Measurements from ENCODE around the gene OR2L3.
"Not testable (repeated sequence)": the region's sequence is repeated elsewhere in the genome, so short reads cannot be mapped to it uniquely, and the experiment has no call there.

The OR2L3 gene, protein sequence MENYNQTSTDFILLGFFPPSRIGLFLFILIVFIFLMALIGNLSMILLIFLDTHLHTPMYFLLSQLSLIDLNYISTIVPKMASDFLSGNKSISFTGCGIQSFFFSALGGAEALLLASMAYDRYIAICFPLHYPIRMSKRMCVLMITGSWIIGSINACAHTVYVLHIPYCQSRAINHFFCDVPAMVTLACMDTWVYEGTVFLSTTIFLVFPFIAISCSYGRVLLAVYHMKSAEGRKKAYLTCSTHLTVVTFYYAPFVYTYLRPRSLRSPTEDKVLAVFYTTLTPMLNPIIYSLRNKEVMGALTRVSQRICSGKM

DNA sequence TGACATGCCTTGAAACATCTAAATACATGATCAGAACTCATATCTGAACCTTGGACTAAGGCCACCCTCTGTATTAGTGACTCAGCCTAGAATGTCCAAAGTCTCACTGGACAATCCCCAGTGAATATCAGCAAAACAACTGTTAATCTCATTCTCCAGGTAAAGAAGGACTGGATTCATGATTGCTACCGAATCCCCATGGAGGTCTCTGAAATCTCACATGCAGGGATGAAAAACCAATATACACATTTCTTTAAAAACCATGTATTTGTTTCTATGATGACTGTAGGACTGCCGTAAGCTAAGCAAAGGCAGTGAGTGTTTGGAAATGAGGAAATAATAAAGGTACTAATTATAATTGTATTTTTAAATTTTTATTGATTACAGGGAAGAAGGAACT, at the start of gene OR2L3:
OR2L3 (plus strand) TSS at position 301 of the 400 bp plus-strand sequence. CDS start 13,846 bp downstream, outside the sequence.
- no peak for DNase-seq

DNA sequence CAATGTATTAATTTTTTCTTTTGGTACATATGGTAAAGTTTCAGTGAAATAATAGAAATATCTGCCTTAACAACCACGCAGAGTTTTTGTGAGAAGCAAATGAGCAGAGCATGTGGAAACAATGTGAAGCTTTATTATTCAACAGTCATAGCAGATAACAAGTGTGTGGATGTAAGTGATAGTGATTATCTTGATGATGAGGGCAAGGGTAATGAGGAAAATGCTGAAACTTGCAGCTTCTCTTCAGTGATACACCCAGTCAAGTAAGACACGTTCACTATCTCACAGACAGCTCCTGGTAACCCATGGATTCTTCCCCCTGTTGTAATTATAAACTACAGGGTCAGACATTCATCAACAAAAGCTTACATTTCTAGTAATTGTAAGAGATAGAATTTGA, 47.8 kb upstream of the OR2L3 start:
- DNase-seq: no peak

DNA sequence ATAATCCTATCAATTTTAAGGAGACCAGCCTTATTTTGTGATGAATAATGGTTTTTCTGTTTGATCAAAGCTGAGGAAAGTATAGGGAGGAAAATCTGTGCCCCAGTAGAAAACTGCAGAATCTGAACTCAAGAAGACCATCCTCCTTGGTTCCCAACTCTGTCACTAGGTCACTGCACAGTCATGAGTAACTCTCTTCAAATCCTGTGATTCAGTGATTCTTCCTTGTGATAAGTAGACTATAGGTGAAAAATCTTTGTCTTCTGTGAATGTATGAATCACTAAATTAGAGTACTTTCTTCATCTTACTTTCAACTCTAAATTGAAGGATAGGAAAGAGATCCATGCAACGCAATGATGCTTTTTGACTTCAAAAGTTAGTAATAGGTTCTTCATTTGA, 46.5 kb upstream of the OR2L3 start:
- no peak for DNase-seq

GRCh38 chr1:248007778-248008177, 38.9 kb upstream of the OR2L3 start:
- DNase-seq: no peak

DNA sequence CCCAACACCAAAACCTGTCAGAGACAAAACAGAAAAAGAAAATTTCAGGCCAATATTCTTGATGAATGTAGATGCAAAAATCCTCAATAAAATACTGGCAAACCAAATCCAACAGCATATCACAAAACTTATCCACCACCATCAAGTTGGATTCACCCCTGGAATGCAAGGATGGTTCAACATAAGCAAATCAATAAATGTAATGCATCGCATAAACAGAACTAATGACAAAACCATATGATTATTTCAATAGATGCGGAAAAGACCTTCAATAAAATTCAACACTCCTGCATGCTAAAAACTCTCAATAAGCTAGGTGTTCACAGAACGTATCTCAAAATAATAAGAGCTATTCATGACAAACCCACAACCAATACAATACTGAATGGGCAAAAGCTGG, 37.0 kb upstream of the OR2L3 start:
- no peak for DNase-seq

- DNase-seq: no peak
Observed at GRCh38 chr1:248013229-248013710, 33.4 kb upstream of the OR2L3 start, which contains the start of gene OR2L5. TSS of gene OR2L5 (plus strand) at chr1:248013660. CDS start at chr1:248021948, 8,288 bp downstream.

DNA sequence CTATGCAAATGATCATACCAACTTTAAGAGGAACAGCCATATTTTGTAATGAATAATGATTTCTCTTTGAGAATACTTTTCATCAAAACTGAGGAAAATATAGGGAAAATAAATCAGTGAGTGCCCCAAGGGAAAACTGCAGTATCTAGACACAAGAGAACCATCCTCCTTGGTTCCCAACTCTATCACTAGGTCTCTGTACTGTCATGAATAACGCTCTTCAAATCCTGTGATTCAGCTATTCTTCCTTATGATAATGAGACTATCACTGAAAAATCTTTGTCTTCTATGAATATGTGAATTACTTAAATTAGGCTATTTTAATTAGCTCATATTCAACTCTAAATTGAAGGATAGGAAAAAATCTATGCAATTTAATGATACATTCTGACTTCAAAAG, 30.8 kb upstream of the OR2L3 start:
- DNase-seq: no peak

GRCh38 chr1:248029770-248030169, 16.9 kb upstream of the OR2L3 start, which contains the start of gene OR2L2:
TSS of gene OR2L2 (plus strand) at chr1:248030070. CDS start at chr1:248038268, 8,198 bp downstream.
- no peak for DNase-seq

GRCh38 chr1:248045209-248045608, 1.4 kb upstream of the OR2L3 start:
- DNase-seq: no peak

- no peak for DNase-seq
Observed at GRCh38 chr1:248047008-248047407, 372 bp downstream of the OR2L3 start.

DNA sequence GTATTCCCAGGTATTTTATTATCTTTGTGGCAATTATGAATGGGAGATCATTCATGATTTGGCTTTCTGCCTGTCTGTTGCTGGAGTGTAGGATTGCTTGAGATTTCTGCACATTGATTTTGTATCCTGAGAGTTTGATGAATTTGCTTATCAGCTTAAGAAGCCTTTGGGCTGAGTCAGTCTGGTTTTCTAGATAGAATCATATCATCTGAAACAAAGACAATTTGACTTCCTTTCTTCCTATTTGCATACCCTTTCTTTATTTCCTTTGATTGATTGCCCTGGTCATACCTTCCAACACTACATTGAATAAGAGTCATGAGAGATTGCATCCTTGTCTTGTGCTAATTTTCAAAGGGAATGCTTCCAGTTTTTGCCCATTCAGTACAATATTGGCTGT, 8.0 kb downstream of the OR2L3 start:
- DNase-seq: no peak

- no peak for DNase-seq
Observed at GRCh38 chr1:248055261-248055660, 8.6 kb downstream of the OR2L3 start.

GRCh38 chr1:248065071-248065470, 18.4 kb downstream of the OR2L3 start:
- no peak for DNase-seq

DNA sequence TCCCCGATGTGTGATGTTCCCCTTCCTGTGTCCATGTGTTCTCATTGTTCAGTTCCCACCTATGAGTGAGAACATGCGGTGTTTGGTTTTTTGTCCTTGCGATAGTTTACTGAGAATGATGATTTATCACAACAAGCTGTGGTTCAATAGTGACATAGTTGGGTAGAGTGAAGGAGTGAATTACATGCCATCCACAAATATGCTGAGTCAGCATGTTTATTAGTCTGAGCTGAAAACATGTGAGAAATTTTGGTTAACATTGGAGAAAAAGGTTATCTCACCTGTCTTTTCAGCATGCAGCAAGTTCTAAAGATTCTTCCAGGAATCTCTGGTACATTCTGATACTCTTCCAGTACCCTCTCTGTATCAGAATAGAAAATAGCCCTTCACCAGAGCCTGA, 19.0 kb downstream of the OR2L3 start:
- DNase-seq: no peak

DNA sequence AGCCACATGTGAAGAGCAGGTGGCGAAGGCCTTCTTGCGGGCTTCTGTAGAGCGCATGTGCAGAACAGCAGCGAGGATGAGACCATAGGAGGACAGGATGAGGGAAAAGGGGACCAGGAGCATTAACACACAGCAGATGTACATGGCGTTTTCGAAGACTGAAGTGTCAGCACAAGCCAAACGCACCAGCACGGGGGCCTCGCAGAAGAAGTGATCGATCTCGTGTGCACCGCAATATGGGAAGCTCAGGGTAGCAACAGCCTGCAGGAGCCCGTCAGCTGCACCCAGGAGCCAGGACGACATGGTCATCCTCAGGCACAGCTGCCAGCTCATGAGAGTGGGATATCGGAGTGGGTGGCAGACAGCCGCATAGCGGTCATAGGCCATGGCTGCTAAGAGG, 37.2 kb downstream of the OR2L3 start:
- DNase-seq: not testable (repeated sequence)

- no peak for DNase-seq
Observed at GRCh38 chr1:248094884-248095283, 48.2 kb downstream of the OR2L3 start, which contains the start of gene OR2L13. TSS of gene OR2L13 (plus strand) at chr1:248095184. CDS start at chr1:248099376, 4,192 bp downstream.

GRCh38 chr1:248098529-248098928, 51.9 kb downstream of the OR2L3 start:
- no peak for DNase-seq

- DNase-seq: no peak
Observed at GRCh38 chr1:248102847-248103246, 56.2 kb downstream of the OR2L3 start.

- no peak for DNase-seq
Observed at GRCh38 chr1:248111157-248111556, 64.5 kb downstream of the OR2L3 start.

Measured in activated CD8-positive, alpha-beta memory T cell treated with anti-CD3 and anti-CD28 coated beads, Interleukin-2, amount 50 U/mL, for 48 hours (primary cell).